ENCODE measurements around the gene PCNX4. TPM values are rescaled to one million over a fixed set of nuclear protein-coding genes. Genes with fewer than 3 reads are reported as not detected.
A peak's percentile ranks its signal among the peaks of the same experiment; 100 is the strongest.
"Not testable (repeated sequence)": the region's sequence is repeated elsewhere in the genome, so short reads cannot be mapped to it uniquely, and the experiment has no call there.

PCNX4 gene
- 10 to 100 TPM; 14.1 to 33.5 (median 31.9) TPM for polyA plus RNA-seq

DNA sequence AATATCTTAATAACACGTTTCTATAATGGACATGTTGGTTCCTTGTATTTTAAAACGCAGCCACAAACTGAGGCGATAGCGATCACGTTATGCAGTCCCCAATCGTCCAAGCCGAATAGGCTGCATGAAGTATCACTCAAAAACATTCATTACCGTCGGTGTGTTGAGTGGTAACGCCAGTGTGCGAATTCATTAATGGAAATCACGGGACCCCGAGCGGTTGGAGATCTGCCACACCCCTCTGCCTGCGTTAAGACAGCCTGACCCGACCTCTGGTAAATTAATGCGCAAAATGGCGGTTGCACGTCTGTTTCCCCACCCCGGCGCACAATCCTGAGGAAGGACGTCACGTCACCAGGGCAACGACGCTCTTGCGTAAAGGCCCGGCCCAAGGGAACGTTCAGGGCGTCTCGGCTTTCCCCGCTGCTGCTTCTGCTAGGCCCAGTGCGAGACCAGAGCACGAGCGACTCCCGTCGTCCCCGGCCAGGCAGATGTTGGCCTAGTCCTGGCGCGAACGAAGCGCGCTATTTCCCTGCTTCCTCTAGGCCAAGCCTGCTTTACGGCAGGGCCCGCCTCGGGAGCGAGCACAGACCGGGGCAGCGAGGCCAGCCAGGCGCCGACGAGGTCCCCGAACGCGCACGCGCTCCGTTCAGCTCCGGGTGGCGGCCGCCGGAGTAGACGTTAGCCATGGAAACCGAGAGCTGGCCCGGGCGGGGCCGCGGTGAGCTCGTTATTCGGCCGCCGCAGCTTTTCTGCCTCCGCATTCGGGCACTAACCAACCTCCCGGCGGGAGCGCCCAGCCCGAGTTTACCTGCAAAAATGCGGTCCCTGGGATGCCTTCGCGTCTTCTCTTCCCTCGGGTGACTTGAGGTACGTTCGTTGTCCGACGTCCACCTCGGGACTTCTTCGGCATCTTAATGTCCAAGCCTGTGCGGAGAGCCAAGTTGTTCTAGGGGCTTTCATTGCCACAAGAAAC lies at the start of gene PCNX4:
PCNX4 (plus strand) TSS at position 374 of the 976 bp plus-strand sequence. CDS start 15,716 bp downstream, outside the sequence.
- Mint-ChIP-seq H3K9me3 (no peaks in the 10 kb centered on the region), H3K4me3 (peak within 1 kb of the TSS; percentile 89 to 96 (median 91)), H3K27ac (peak within 1 kb of the TSS; percentile 95 to 97 (median 97)), H3K36me3 (no peaks in the 10 kb centered on the region), H3K27me3 (ENCODE audit: low read depth in 3 of 3) (peaks cover 5 to 19% (median 18%) of the 10 kb centered on the region in 3 donors), H3K4me1 (peaks cover 48 to 56% of the 10 kb centered on the region in 2 donors)
- DNase-seq: peak; percentile 95

DNA sequence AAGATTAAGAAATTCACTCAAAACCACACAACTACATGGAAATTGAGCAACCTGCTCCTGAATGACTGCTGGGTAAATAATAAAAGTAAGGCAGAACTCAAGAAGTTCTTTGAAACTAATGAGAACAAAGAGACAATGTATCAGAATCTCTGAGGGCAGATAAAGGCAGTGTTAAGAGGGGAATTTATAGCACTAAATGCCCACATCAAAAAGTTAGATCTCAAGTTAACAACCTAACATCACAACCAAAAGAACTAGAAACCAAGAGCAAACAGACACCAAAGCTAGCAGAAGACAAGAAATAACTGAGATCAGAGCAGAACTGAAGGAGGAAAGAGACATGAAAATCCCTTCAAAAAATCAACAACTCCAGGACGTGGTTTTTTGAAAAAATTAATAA lies 43.7 kb upstream of the PCNX4 start:
- Mint-ChIP-seq H3K9me3 (peaks cover 0 to 22% (median 8%) of the 10 kb centered on the region in 6 donors), H3K27me3 (ENCODE audit: low read depth in 3 of 3) (peaks cover 5 to 32% (median 7%) of the 10 kb centered on the region in 3 donors)
- H3K4me1 Mint-ChIP-seq, DNase-seq, H3K27ac Mint-ChIP-seq, H3K36me3 Mint-ChIP-seq, H3K4me3 Mint-ChIP-seq: not testable (repeated sequence)

GRCh38 chr14:60051721-60052221 lies 40.0 kb upstream of the PCNX4 start:
- Mint-ChIP-seq H3K27me3 (ENCODE audit: low read depth in 3 of 3) (peaks cover 6 to 10% (median 8%) of the 10 kb centered on the region in 3 donors), H3K9me3 (no peaks in the 10 kb centered on the region), H3K4me1 (peaks cover 5 to 9% of the 10 kb centered on the region in 2 donors), H3K36me3 (peaks cover 0 to 5% (median 0%) of the 10 kb centered on the region in 3 donors), H3K27ac (no peak overlapping the region), H3K4me3 (no peak overlapping the region)
- DNase-seq: no peak

GRCh38 chr14:60058087-60058486 lies 33.6 kb upstream of the PCNX4 start:
- Mint-ChIP-seq H3K4me3 (no peak overlapping the region), H3K27me3 (ENCODE audit: low read depth in 3 of 3) (peaks cover 2 to 9% (median 2%) of the 10 kb centered on the region in 3 donors), H3K9me3 (no peaks in the 10 kb centered on the region)

DNA sequence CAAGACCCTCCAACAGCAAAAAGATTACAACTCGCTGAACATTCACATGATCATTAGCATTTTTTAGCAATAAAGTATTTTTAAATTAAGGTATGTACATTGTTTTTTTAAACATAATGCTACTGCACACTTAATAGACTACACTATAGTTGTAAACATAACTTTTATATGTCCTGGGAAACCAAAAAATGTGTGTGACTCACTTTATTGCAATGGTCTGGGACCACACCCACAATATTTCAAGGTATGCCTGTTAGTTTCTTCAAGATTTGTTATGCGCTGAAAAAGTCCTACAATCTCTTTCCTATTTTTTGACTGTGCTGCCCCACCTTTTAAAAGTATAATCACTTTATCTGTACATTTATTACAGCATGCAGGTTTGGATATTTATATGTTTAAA lies 30.4 kb upstream of the PCNX4 start:
- H3K4me3 Mint-ChIP-seq: no peak overlapping the region
- no peaks in the 10 kb centered on the region for H3K36me3 Mint-ChIP-seq
- no peak overlapping the region for H3K27ac Mint-ChIP-seq
- peaks cover 0 to 6% (median 2%) of the 10 kb centered on the region in 3 donors for H3K27me3 Mint-ChIP-seq (ENCODE audit: low read depth in 3 of 3)
- no peaks in the 10 kb centered on the region for H3K4me1 Mint-ChIP-seq
- no peaks in the 10 kb centered on the region for H3K9me3 Mint-ChIP-seq
- no peak for DNase-seq

More at GRCh38 chr14:60058087-60058486, 33.6 kb upstream of the PCNX4 start:
- no peak for DNase-seq
- Mint-ChIP-seq H3K27ac (no peak overlapping the region), H3K36me3 (no peaks in the 10 kb centered on the region), H3K4me1 (no peaks in the 10 kb centered on the region)

DNA sequence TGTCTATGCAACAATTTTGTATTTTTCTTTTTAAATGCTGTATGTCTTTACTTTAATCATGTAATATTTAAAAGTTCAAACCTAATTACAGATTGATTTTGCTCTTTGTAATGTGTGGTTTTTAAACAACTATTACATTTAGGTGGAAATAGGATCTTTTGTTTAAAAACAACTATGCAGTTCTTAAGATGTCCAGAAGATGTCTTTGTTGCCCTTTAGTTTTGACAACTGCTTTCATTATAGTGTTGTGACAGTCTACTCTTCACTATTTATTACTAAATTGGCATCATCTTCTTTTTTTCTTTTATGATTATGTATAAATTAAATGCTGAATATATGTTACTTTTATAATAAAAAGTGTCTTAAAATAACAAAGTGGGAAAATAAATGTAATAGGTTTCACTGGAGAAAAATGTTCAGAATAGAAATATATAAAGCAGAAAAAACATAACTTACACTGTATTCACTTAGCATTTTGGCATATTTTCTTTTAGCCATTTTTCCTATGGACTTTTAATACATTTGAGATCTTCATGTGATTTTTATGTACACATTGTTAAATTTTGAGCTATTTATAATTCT lies 27.1 kb upstream of the PCNX4 start:
- Mint-ChIP-seq H3K36me3 (no peaks in the 10 kb centered on the region), H3K9me3 (no peaks in the 10 kb centered on the region), H3K4me3 (no peak overlapping the region), H3K4me1 (no peaks in the 10 kb centered on the region), H3K27ac (no peak overlapping the region), H3K27me3 (ENCODE audit: low read depth in 3 of 3) (peaks cover 0 to 2% (median 0%) of the 10 kb centered on the region in 3 donors)
- DNase-seq: peak; percentile 36 to 50 (median 45)

DNA sequence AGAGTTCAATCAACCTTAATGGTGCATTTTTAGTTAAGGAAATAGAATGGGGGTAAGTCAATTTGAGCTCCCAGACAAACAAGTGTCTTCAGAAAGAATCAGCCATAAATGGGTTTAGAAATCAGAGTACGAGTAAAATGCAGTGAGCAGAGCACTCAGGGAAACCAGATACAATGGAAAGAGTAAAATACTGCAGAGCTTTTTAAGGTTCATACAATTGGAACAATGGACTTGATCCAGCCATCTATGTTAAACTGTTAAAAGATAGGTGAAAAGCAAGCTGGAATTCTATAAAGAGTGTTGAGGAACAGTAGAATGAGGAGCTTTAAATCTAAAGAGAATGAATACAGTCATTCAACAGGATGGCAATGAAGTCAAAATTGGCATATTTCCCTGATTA lies 23.8 kb upstream of the PCNX4 start:
- no peak overlapping the region for H3K4me3 Mint-ChIP-seq
- no peak for DNase-seq
- no peaks in the 10 kb centered on the region for H3K27me3 Mint-ChIP-seq (ENCODE audit: low read depth in 3 of 3)
- H3K4me1 Mint-ChIP-seq: no peaks in the 10 kb centered on the region
- no peaks in the 10 kb centered on the region for H3K36me3 Mint-ChIP-seq
- no peaks in the 10 kb centered on the region for H3K9me3 Mint-ChIP-seq
- no peak overlapping the region for H3K27ac Mint-ChIP-seq

GRCh38 chr14:60079723-60080122 lies 12.0 kb upstream of the PCNX4 start:
- Mint-ChIP-seq H3K4me3 (no peak overlapping the region), H3K36me3 (no peaks in the 10 kb centered on the region), H3K27ac (no peak overlapping the region), H3K4me1 (no peaks in the 10 kb centered on the region), H3K27me3 (ENCODE audit: low read depth in 3 of 3) (peaks cover 0 to 10% (median 3%) of the 10 kb centered on the region in 3 donors), H3K9me3 (peaks cover 0 to 5% (median 0%) of the 10 kb centered on the region in 6 donors)
- no peak for DNase-seq

DNA sequence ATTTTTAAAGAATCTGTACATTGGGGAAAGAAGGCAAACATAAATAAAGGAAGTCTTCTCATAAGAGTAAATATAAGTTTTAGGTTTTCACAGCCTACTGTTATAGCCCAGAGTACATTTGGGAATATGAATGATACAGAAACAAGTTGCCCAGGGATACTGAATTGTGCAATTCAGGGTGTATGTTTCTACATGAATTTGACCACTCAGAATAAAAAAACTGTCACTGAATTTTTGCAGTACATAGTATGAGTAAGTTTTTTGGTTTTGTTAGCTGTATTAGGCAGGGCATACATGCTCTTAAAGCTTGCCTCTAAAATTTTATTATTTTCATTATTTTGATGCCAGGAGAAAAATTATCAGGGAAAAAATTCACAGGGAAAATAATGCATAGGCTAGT lies 6.6 kb upstream of the PCNX4 start:
- Mint-ChIP-seq H3K36me3 (no peaks in the 10 kb centered on the region), H3K27me3 (ENCODE audit: low read depth in 3 of 3) (peaks cover 0 to 6% (median 2%) of the 10 kb centered on the region in 3 donors), H3K9me3 (no peaks in the 10 kb centered on the region), H3K4me1 (no peaks in the 10 kb centered on the region), H3K27ac (no peak overlapping the region), H3K4me3 (no peak overlapping the region)
- DNase-seq: no peak

DNA sequence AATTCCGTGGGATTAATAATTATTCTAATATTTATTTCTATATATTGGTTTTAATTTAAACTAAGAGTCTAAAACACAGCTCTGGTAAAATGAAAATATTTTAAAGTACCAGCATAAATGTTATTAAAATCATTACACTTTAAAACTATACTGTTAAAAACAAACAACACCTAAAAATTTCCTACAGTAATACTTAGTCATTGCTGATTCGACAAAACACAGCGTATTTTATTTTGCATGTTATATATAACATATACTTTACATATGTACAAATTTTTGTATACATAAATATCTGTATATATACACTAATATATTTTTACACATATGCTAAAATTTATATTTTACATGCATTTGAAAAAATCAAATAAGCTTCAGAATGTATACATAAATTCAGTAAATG lies 6.0 kb upstream of the PCNX4 start:
- no peak overlapping the region for H3K4me3 Mint-ChIP-seq
- peaks cover 0 to 6% (median 2%) of the 10 kb centered on the region in 3 donors for H3K27me3 Mint-ChIP-seq (ENCODE audit: low read depth in 3 of 3)
- H3K36me3 Mint-ChIP-seq: no peaks in the 10 kb centered on the region
- no peaks in the 10 kb centered on the region for H3K9me3 Mint-ChIP-seq
- peaks cover 2 to 3% of the 10 kb centered on the region in 2 donors for H3K4me1 Mint-ChIP-seq
- DNase-seq: no peak
- H3K27ac Mint-ChIP-seq: no peak overlapping the region

- DNase-seq: no peak
- no peaks in the 10 kb centered on the region for H3K36me3 Mint-ChIP-seq
- peaks cover 14 to 18% of the 10 kb centered on the region in 2 donors for H3K4me1 Mint-ChIP-seq
- no peak overlapping the region for H3K27ac Mint-ChIP-seq
- no peak overlapping the region for H3K4me3 Mint-ChIP-seq
- H3K9me3 Mint-ChIP-seq: no peaks in the 10 kb centered on the region
- peaks cover 5 to 17% (median 17%) of the 10 kb centered on the region in 3 donors for H3K27me3 Mint-ChIP-seq (ENCODE audit: low read depth in 3 of 3)
Observed at GRCh38 chr14:60087668-60088067, 4.1 kb upstream of the PCNX4 start.

DNA sequence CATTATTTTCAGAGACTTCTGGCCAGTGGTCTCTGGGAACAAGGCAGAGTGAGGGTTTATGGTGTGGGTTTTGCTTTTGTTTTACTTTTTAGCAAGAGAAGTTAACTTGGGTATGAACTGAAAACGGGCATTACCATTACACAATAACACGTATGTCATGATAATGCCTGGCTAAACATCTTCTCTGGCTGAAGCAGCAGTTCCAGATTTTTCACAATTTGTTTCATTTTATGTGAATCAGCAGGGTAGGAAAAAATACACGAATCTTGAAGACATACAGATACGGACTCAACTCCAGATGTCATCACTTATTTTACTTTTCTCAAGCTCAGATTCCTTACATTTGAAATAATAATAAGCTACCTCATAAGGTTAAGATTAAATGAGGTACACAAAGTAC lies 2.5 kb upstream of the PCNX4 start:
- no peak for DNase-seq
- H3K27me3 Mint-ChIP-seq (ENCODE audit: low read depth in 3 of 3): peaks cover 5 to 20% (median 19%) of the 10 kb centered on the region in 3 donors
- no peaks in the 10 kb centered on the region for H3K36me3 Mint-ChIP-seq
- no peak overlapping the region for H3K27ac Mint-ChIP-seq
- H3K4me3 Mint-ChIP-seq: no peak overlapping the region
- no peaks in the 10 kb centered on the region for H3K9me3 Mint-ChIP-seq
- H3K4me1 Mint-ChIP-seq: peaks cover 30 to 34% of the 10 kb centered on the region in 2 donors

DNA sequence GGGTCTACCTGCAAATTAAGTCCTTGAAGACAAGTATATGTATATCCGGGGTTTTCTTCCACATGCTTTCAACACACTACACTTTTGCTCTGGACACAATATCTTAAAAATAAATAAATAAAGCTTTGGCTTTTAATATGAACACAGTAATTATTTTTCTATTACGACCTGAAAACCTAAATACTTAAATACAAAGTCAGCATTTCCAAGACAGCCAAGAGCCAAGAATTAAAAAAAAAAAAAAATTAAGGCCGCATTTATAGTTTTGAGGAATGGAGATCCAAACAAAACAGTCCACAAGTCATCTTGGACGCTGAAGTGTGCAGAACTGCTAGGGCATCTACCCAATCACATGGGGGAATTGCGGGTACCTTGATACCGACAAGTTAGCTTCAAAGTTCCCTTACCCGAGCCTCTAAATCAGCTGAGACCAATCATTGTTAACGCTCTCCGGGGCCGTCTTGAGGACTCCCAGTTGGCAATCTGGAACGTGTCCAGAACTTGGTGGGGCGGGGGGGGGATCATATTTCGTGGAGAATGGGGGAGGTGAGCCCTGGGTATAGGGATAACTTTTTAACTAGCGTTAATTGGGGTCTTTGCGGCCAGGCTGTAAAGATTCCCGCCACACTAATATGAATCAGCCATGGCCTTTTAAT lies 731 bp upstream of the PCNX4 start:
- DNase-seq: peak in 2 of 3 donors; percentile 17 to 20
- H3K27ac Mint-ChIP-seq: peak overlapping the region; percentile 95 to 97 (median 97)
- H3K4me3 Mint-ChIP-seq: peak overlapping the region; percentile 89 to 96 (median 91)
- H3K4me1 Mint-ChIP-seq: peaks cover 48 to 51% of the 10 kb centered on the region in 2 donors
- H3K36me3 Mint-ChIP-seq: no peaks in the 10 kb centered on the region
- no peaks in the 10 kb centered on the region for H3K9me3 Mint-ChIP-seq
- peaks cover 5 to 20% (median 19%) of the 10 kb centered on the region in 3 donors for H3K27me3 Mint-ChIP-seq (ENCODE audit: low read depth in 3 of 3)
